ENCODE measurements around the gene CORO7.
"Not testable (repeated sequence)": the region's sequence is repeated elsewhere in the genome, so short reads cannot be mapped to it uniquely, and the experiment has no call there.

Gene CORO7

DNA sequence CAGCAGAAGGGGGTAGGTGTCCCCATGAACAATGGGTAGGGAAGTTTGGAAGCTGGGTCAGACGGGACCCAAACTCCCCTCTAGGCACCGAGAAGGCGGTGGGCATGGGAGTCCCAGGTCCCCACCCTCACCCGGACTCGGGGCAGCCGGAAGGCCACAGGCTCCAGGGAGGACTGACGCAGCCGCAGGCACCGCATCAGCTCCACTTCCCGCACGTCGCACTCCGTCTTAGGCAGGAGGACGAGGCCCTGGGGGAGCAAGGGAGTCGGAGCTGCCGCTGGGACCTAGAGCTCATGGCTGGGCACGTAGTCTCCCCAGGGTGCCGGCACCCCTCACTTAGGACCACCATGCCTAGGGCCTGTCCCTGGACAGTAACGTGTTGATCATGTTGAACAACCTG, 58.2 kb downstream of the CORO7 start:
- no peak for FAIRE-seq
- no peak for DNase-seq (ENCODE audit: low spot score)

DNA sequence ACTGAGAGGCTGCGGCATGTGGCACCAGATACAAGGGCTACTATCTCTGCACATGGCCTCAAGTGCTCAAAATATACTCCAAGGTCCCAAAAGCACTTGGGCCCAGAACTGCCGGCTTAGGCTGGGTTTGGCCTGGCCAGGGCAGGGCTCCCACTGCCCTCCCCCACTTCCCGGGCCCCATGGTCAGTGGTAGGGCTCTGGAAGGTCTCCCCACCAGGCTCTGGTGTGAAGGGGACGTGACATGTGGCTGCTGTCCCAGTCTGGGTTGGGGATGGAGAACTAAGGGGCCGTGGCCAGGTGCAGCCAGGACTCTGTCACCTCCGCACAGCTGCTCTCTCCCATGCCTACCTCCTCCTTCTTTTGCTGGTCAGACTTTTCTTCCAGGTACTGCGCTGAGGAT, 59.6 kb downstream of the CORO7 start:
- no peak for FAIRE-seq
- no peak for DNase-seq (ENCODE audit: low spot score)

GRCh38 chr16:4354512-4355409, 61.6 kb downstream of the CORO7 start:
- DNase-seq (ENCODE audit: low spot score) (no peak), FAIRE-seq (no peak)

- DNase-seq (ENCODE audit: low spot score) (no peak), FAIRE-seq (no peak)
Measured at GRCh38 chr16:4353675-4354074, 62.7 kb downstream of the CORO7 start.

- DNase-seq (ENCODE audit: low spot score) (no peak), FAIRE-seq (no peak)
Measured at GRCh38 chr16:4352843-4353242, 63.6 kb downstream of the CORO7 start.

GRCh38 chr16:4351880-4352279, 64.5 kb downstream of the CORO7 start:
- FAIRE-seq = no peak

DNA sequence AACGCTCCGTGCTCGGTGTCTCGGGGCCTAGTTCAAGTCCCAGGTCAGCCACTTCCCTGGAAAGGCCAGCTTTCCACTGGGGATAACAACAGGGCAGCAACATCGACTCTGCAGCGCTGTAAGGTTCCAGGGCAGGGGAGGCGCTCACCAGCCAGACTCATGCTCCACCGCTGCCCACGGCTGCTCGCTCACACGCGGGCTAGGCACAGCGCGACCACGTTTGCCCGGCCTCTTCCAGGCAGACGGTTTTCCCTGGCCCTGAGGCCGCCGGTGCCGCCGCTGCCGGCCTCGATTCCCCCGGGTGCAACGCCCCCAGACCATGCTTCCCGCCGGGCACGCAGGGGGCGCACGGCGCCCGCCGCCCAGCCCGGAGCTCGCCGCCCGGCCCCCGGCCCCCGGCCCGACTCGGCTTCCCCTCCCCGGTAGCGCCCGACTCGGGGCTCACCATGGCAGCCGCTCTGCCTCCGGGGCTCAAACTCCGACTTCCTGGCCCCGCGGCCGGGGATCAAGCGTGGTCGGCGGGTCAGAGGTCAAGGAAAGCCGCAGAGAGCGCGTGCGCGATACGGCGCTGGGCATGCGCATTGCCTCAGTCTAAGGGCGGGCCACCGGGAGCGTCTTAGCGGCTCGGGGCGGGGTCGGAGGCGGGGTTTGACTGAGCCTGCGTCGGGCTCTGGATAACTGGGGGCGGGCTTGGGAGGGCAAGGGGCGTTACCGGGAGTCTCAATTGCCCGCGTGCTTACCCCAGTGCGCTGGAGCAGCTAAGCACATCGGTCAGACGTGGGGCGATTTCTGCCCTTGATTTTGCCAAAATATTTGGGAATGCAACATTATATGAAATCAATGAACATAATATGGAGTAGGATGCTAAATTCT, 65.4 kb downstream of the CORO7 start, which contains the start of gene PAM16:
Gene PAM16, minus strand, starts transcription at position 535 of the 873 bp plus-strand sequence. Its CDS starts 87 bp downstream, at position 448.
- DNase-seq (ENCODE audit: low spot score) (peak; percentile 87), FAIRE-seq (no peak)

More at GRCh38 chr16:4351880-4352279, 64.5 kb downstream of the CORO7 start:
- DNase-seq (ENCODE audit: low spot score) = peak; percentile 37

GRCh38 chr16:4350365-4350786, 66.0 kb downstream of the CORO7 start:
- FAIRE-seq = no peak
- DNase-seq (ENCODE audit: low spot score) = no peak

- DNase-seq (ENCODE audit: low spot score) (no peak), FAIRE-seq (no peak)
Measured at GRCh38 chr16:4349332-4349731, 67.1 kb downstream of the CORO7 start.

DNA sequence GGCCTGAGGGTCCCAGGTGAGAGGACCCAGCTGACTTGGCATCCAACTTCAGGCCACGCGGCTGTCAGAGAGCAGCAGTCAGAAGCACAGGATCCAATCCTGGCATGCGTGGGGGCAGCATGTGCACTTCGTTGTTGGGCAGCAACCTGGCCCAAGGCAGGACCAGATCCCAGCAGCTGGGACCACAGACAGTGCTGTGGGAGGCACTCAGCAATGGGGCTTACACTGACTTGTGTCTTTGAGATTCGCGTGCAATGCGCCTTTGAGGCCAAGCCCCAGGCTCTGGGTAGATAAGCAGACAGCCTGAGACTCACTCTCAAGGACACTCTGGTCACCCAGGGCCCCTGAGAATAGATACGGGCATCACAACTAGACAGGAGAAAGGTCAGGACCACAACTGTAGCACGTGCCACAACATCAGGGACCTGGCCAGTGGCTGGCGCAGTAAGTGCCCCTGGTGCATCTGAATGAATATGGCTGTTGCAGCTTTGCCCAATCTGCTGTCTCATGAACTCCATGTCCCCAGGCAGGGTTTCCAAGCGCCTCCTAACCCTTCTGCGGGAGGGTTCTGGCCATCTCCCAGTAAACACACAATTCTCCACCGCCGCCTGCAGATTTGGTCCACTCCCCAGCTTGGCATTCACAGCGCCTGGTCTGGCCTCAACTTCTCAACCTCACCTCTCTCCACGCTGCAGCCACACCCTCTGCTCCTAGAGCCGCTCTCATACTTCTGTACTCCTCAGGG, 68.5 kb downstream of the CORO7 start:
- no peak for FAIRE-seq
- DNase-seq (ENCODE audit: low spot score) = no peak

DNA sequence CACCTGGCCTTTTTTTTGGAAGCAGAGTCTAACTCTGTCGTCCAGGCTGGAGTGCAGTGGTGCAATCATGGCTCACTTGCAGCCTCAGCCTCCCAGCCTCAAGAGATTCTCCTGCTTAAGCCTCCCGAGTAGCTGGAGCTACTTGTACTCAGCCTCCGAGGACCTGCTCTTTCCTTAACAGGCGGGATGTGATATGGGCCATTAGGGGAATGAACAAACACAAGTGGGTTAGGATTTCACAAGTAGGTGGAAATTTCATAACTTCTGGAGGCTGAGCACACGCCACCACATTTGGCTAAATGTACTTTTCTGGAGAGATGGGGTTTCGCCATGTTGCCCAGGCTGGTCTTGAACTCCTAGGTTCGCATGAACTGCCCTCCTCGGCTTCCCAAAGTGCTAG, 69.4 kb downstream of the CORO7 start:
- DNase-seq (ENCODE audit: low spot score) = no peak
- FAIRE-seq = no peak

- FAIRE-seq (no peak), DNase-seq (ENCODE audit: low spot score) (no peak)
Measured at GRCh38 chr16:4345836-4346781, 70.3 kb downstream of the CORO7 start.

DNA sequence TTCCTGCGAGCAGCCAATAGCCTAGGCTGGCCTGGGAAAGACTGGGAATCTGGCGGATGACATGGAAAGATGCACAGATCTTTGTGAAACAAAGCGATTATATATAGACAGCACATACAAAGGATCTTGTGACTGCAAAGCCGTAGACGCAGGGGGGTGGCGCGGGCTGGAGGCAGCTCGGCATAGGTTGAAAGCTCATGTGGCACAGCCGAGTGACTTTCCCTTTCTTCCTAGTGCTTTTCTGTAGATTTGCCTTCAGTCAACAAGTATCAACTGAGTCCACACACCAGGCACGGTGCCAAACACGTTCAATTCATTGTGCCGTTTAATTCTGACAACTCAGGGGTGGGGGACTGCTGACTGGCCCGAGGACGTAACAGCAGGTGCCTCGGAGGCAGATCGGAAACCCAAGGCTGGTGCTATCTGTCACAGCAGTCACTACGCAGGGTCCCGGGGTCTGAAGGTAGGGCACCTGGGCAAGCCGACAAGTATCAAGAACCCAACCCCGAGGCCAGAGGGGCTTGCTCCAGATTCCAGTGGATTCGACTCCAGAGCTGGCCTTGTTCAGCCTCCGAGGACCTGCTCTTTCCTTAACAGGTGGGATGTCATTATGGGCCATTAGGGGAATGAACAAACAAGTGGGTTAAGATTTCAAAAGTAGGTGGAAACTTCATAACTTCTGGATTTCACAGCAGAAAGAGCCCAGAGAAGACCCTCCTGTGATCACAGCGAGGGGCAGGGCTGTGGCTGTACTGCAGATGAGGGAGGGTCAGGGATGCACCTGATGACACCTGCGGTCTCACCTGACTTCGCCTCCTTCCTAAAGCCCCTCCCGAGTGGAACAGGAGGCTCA, 71.2 kb downstream of the CORO7 start:
- no peak for DNase-seq (ENCODE audit: low spot score)
- no peak for FAIRE-seq

DNA sequence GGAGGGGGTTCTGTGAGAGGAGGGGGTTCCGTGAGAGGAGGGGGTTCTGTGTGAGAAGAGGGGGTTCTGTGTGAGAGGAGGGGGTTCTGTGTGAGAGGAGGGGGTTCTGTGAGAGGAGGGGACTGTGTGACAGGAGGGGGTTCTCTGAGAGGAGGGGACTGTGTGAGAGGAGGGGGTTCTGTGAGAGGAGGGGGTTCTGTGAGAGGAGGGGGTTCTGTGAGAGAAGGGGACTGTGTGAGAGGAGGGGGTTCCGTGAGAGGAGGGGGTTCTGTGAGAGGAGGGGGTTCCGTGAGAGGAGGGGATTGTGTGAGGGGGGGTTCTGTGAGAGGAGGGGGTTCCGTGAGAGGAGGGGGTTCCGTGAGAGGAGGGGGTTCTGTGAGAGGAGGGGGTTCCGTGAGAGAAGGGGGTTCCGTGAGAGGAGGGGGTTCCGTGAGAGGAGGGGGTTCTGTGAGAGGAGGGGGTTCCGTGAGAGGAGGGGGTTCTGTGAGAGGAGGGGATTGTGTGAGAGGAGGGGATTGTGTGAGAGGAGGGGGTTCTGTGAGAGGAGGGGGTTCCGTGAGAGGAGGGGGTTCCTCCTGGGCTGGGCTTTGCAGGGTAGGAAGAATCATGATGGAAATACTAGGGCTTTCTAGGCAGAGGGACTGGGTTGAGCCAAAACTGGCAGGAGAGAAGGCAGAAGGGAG, 72.0 kb downstream of the CORO7 start:
- not testable (repeated sequence) for FAIRE-seq; DNase-seq (ENCODE audit: low spot score)

- no peak for FAIRE-seq
- DNase-seq (ENCODE audit: low spot score) = no peak
Measured at GRCh38 chr16:4342866-4343744, 73.3 kb downstream of the CORO7 start.

- FAIRE-seq (no peak), DNase-seq (ENCODE audit: low spot score) (no peak)
Measured at GRCh38 chr16:4341250-4341649, 75.1 kb downstream of the CORO7 start.

DNA sequence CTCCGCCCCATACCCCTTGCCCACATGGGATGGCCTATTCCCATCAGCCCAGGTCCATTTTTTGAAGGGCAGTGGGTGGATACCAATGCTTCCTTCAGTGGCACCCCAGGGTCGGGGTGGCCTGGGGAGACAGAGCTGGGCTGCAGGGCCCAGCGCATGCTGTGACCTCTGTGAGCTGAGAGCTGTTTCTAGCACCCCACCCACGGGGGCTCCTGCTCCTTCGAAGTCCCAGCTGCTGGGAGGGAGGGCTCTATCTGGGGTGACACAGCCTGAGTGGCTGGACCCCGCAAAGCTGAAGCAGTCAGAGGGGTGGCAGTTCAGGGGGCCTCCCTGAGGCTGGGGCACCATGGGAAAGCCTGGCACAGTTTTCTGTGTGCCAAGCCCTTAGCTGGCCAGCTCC, 76.0 kb downstream of the CORO7 start:
- DNase-seq (ENCODE audit: low spot score) (no peak), FAIRE-seq (no peak)

- DNase-seq (ENCODE audit: low spot score) = no peak
- no peak for FAIRE-seq
Measured at GRCh38 chr16:4339909-4340308, 76.5 kb downstream of the CORO7 start.

Data from RCC 7860 (cell line).